Measurements from ENCODE around the gene ZACN. TPM values are rescaled to one million over a fixed set of nuclear protein-coding genes. Genes with fewer than 3 reads are reported as not detected.

Gene ZACN
- total RNA-seq, 2 experiments from 2014 or later = 2.3 to 3.0 TPM

GRCh38 chr17:76089680-76090516 lies 10.9 kb downstream of the ZACN start:
- H3K27ac Mint-ChIP-seq = no peak overlapping the region
- POLR2A ChIA-PET = interaction anchor here (0.8 to 1.9 kb wide), 4 partner anchors 9 to 14 kb away, joined by 3 to 4 read pairs (median 4); partner anchors contain the start of genes EXOC7 and ZACN
- ATAC-seq (no peak), DNase-seq (no peak)
- intact Hi-C loops (cut with micrococcal nuclease) = no loop called here
- no peak overlapping the region for H3K4me3 Mint-ChIP-seq
- H3K4me1 Mint-ChIP-seq (ENCODE audit: low read depth) = no peaks in the 10 kb centered on the region
- CTCF ChIA-PET = no interaction called here
- TF ChIP-seq CTCF (IDR thresholded peaks at IDR 0.05) = no peak
- H3K27me3 Mint-ChIP-seq = no peaks in the 10 kb centered on the region
- H3K36me3 Mint-ChIP-seq (ENCODE audit: low read depth) = peaks cover 17% of the 10 kb centered on the region
- no peaks in the 10 kb centered on the region for H3K9me3 Mint-ChIP-seq

- intact Hi-C loops (cut with micrococcal nuclease) = no loop called here
- Mint-ChIP-seq H3K9me3 (no peaks in the 10 kb centered on the region), H3K4me3 (no peak overlapping the region), H3K27ac (no peak overlapping the region), H3K4me1 (ENCODE audit: low read depth) (no peaks in the 10 kb centered on the region), H3K36me3 (ENCODE audit: low read depth) (peaks cover 18% of the 10 kb centered on the region), H3K27me3 (no peaks in the 10 kb centered on the region)
- no peak for TF ChIP-seq CTCF (IDR thresholded peaks at IDR 0.05)
- no peak for ATAC-seq
- DNase-seq = no peak
- CTCF ChIA-PET = no interaction called here
- POLR2A ChIA-PET = interaction anchor here (1.1 kb wide), 1 partner anchor 14 kb away, joined by 3 read pairs; the partner anchor contains the start of gene EXOC7
Measured at GRCh38 chr17:76090517-76091129, 11.6 kb downstream of the ZACN start.

GRCh38 chr17:76091526-76092286 lies 12.7 kb downstream of the ZACN start:
- DNase-seq = peak; percentile 26
- intact Hi-C loops (cut with micrococcal nuclease) = no loop called here
- no peak for TF ChIP-seq CTCF (IDR thresholded peaks at IDR 0.05)
- Mint-ChIP-seq H3K4me1 (ENCODE audit: low read depth) (no peaks in the 10 kb centered on the region), H3K27me3 (no peaks in the 10 kb centered on the region), H3K4me3 (peak overlapping the region; percentile 45), H3K27ac (peak overlapping the region; percentile 89), H3K36me3 (ENCODE audit: low read depth) (peaks cover 24% of the 10 kb centered on the region), H3K9me3 (no peaks in the 10 kb centered on the region)
- POLR2A ChIA-PET = interaction anchor here (1.1 to 1.3 kb wide), 2 partner anchors 13 to 15 kb away, joined by 3 to 4 read pairs; partner anchors contain the start of gene EXOC7
- peak; percentile 58 for ATAC-seq
- CTCF ChIA-PET = no interaction called here

GRCh38 chr17:76092526-76093413 lies 13.8 kb downstream of the ZACN start:
- no peaks in the 10 kb centered on the region for H3K27me3 Mint-ChIP-seq
- H3K27ac Mint-ChIP-seq = no peak overlapping the region
- no peak for TF ChIP-seq CTCF (IDR thresholded peaks at IDR 0.05)
- peaks cover 31% of the 10 kb centered on the region for H3K36me3 Mint-ChIP-seq (ENCODE audit: low read depth)
- H3K4me1 Mint-ChIP-seq (ENCODE audit: low read depth) = no peaks in the 10 kb centered on the region
- H3K4me3 Mint-ChIP-seq = no peak overlapping the region
- ChIA-PET POLR2A (interaction anchor here (1.2 to 1.7 kb wide), 4 partner anchors 10 to 21 kb away, joined by 4 to 8 read pairs (median 6); partner anchors contain the start of genes EXOC7, SRP68 and ZACN), CTCF (interaction anchor here (0.8 to 1.1 kb wide), 2 partner anchors 78 to 187 kb away, joined by 3 read pairs; no protein-coding TSS in a partner anchor)
- ATAC-seq (no peak), DNase-seq (no peak)
- H3K9me3 Mint-ChIP-seq = no peaks in the 10 kb centered on the region
- intact Hi-C loops (cut with micrococcal nuclease) = no loop called here
